ENCODE results near the gene LRRC52. TPM values are rescaled to one million over a fixed set of nuclear protein-coding genes. Genes with fewer than 3 reads are reported as not detected.

The LRRC52 gene
- total and polyA plus RNA-seq, 9 of the 15 experiments (the other 6 are each of a cell fraction or from before 2014, with no cell fraction given), result not detected

- TF ChIP-seq GMEB1 (CRISPR knock-in tag; IDR thresholded peaks at IDR 0.05), result no peak
- no peak for TF ChIP-seq MIER1 (IDR thresholded peaks at IDR 0.05; ENCODE audit: low read depth)
- TF ChIP-seq MAFF (IDR thresholded peaks at IDR 0.05; ENCODE audit: low read length), result peak; percentile 73
Observed at GRCh38 chr1:165507570-165507969, 36.2 kb upstream of the LRRC52 start (continued).

- CTCF ChIA-PET (ENCODE audit: low intra/inter-chr PET ratio), result no interaction called here
Observed at GRCh38 chr1:165508291-165508690, 35.5 kb upstream of the LRRC52 start.

More at GRCh38 chr1:165508291-165508690, 35.5 kb upstream of the LRRC52 start:
- Histone ChIP-seq H3K79me2 (ENCODE audit: control insufficient read depth, insufficient read depth, low read length) (no peaks in the 10 kb centered on the region), H3K27ac (ENCODE audit: extremely low read depth, low read depth, low read length) (no peak overlapping the region), H3K9me1 (ENCODE audit: control insufficient read depth, insufficient read depth, low read length) (no peaks in the 10 kb centered on the region), H3K9ac (ENCODE audit: insufficient read depth in 1 of 2, low read depth in 2 of 2, low read length in 2 of 2) (no peak overlapping the region), H3K4me1 (replicated peaks in 1 of 2; ENCODE audit: control insufficient read depth in 2 of 2, insufficient read depth in 2 of 2, low read length in 2 of 2) (no peaks in the 10 kb centered on the region), H3K36me3 (ENCODE audit: control insufficient read depth, insufficient read depth, low read length) (no peaks in the 10 kb centered on the region), H2AFZ (ENCODE audit: low read depth, low read length) (no peak overlapping the region), H3K4me3 (no peak overlapping the region), H3K9me3 (replicated peaks; ENCODE audit: control insufficient read depth, insufficient read depth, low read depth, low read length) (no peaks in the 10 kb centered on the region), H3K27me3 (ENCODE audit: control insufficient read depth in 2 of 2, insufficient read depth in 2 of 2, low read length in 2 of 2) (peaks cover 2 to 14% of the 10 kb centered on the region in 2 experiments; a peak in 4 of 5 replicates), H4K20me1 (replicated peaks; ENCODE audit: control insufficient read depth, insufficient read depth, low read length) (no peaks in the 10 kb centered on the region), H3K4me2 (ENCODE audit: insufficient read depth, low read length) (no peak overlapping the region)
- in situ Hi-C loops (cut with MboI), result no loop called here
- ATAC-seq (no peak), FAIRE-seq (no peak), DNase-seq (ENCODE audit: extremely low read depth in 1 of 4, low spot score in 3 of 4) (no peak)
- 0% methylated on average over 3 of the region's 3 CpGs for WGBS (ENCODE audit: insufficient coverage, low coverage, missing lambda C conversion rate)
- TF ChIP-seq HMGN3 (IDR thresholded peaks at IDR 0.05; ENCODE audit: borderline replicate concordance, extremely low read depth, insufficient read length, low read depth, low read length) (no peak), SNRNP70 (optimal IDR thresholded peaks at IDR 0.05; ENCODE audit: low read depth, low read length) (no peak), ZNF263 (CRISPR knock-in tag; IDR thresholded peaks at IDR 0.05; ENCODE audit: borderline replicate concordance) (no peak), CHAMP1 (IDR thresholded peaks at IDR 0.05) (no peak), SOX6 (IDR thresholded peaks at IDR 0.05) (no peak), HLTF (IDR thresholded peaks at IDR 0.05) (no peak), SRSF3 (IDR thresholded peaks at IDR 0.05; ENCODE audit: insufficient read depth, low read length) (no peak)
- POLR2A ChIA-PET, result no interaction called here
- intact Hi-C loops (cut with micrococcal nuclease), result no loop called here
- BruUV-seq (replicated peaks), result no TSS peak
